Pancreas (tissue), 10 donors: Measurements from ENCODE around the gene FANCD2. TPM values are rescaled to one million over a fixed set of nuclear protein-coding genes. Genes with fewer than 3 reads are reported as not detected.

Source experiments
- ATAC-seq, 4 donors: fragments of 200-7000 bp; cut with Tn5 transposase; one replicate each; pipeline versions ENCODE4 v1.8.0 to v1.9.1; 2020; ENCODE audit warnings: mild to moderate bottlenecking in 4 of 4, moderate library complexity in 4 of 4
- DNase-seq, 6 donors: peaks; one replicate each; pipeline ENCODE4 v3.0.0-alpha.2; 2020
- FAIRE-seq: peaks from 2 replicates; lab custom pipeline; 2012; peaks lifted over from hg19 to GRCh38; lab: Jason Lieb, UNC
- H3K27ac ChIP-seq, 4 donors: fragments of 200-600 bp; sonication (generic); 1 replicate in 3 of 4; 2 replicates in 1 of 4; pipeline versions ENCODE4 v1.5.0 to v1.8.0; 2020
- H3K27me3 ChIP-seq, 4 donors: fragments of 200-600 bp; one replicate each; pipeline ENCODE4 v1.8.0; 2021
- H3K36me3 ChIP-seq, 3 donors: fragments of 200-600 bp; sonication (generic) in 1 of 3; one replicate each; pipeline versions ENCODE4 v1.5.0 to v1.8.0; 2020 to 2021
- H3K4me1 ChIP-seq, 3 donors: fragments of 200-600 bp; one replicate each; pipeline ENCODE4 v1.8.0; 2021
- H3K4me3 ChIP-seq, 4 donors: fragments of 200-600 bp; sonication (generic) in 2 of 4; one replicate each; pipeline versions ENCODE4 v1.5.0 to v1.8.0; 2020 to 2021
- H3K9me3 ChIP-seq, 4 donors: fragments of 200-600 bp; one replicate each; pipeline ENCODE4 v1.8.0; 2021
- WGBS, 2 donors: extraction: QIAGEN DNeasy Blood & Tissue Kit; methylation state at CpG; one replicate each; pipeline ENCODE4 v1.1.7; 2013; 5-methylcytosine and 5-hydroxymethylcytosine counted together
- intact Hi-C, 3 donors: fragments of 100-400 bp; cut with DNase I; formaldehyde crosslinking; loops; one replicate each; pipeline versions ENCODE4 v1.11.1 to v1.14.2; 2022
- polyA plus RNA-seq, 2 donors: library from polyadenylated mRNA; stranded (reverse); fragments of 200-250 nt; gene quantifications; one replicate each; pipeline ENCODE4 v1.2.3, GENCODE V29; 2013
- total RNA-seq, 6 donors: library from RNA; stranded (reverse); fragmentation: NEBNext Ultra II Directional in 4 of 6; extraction: Animal tissue kit (Norgen Biotek cat#: 25700) in 4 of 6; gene quantifications; one replicate each; pipeline versions ENCODE4 v1.2.1 to v1.2.4, GENCODE V29; 2021 to 2023
- TF ChIP-seq, protein P1 (sequence below), 4 donors: fragments of 200-600 bp; sonication (generic) in 3 of 4; IDR thresholded peaks; one replicate each; pipeline versions ENCODE4 v1.5.0 to v1.8.0; 2021; ENCODE audit warnings: antibody characterized with exemption in 4 of 4
- donor health status: healthy with polysubstance abuse.
- donor health status: DM: no; HTN: no; CAD: no; lungs with moderate emphysema.
- donor health status: DM: no; HTN: no; CAD: no.
- donor health status: control.
- donor health status: control.
- donor health status: Bipolar disorder and iron deficiency.
- donor health status: DM: yes; HTN: yes; CAD: no.
- donor health status: DM: no; HTN: no; CAD: no.
- donor health status: DM: no; HTN: no; CAD: no.
- donor health status: DM: yes; HTN: yes; CAD: no.

FANCD2 gene
- total and polyA plus RNA-seq, 8 donors: 1.7 to 3.7 (median 2.1) TPM

DNA sequence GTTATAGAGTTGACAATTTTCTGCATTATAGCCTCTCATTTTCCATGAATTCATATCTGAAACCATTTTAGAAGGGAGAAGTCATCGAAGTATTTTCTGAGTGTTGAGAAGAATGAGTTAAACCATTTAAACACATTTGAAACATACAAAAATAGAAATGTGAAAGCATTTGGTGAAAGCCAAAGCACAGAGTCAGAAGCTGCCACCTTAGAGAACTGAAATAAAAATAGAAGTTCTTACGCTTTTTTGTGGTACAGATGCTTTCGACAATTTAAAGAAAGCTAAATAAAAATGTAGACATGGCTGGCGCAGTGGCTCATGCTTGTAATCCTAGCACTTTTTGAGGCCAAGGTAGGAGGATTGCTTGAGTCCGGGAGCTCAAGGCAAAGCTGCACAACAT lies 72.8 kb downstream of the FANCD2 start:
- 97% methylated on average over 5 of the region's 5 CpGs for WGBS, 2 donors
- no peaks in the 10 kb centered on the region for H3K27me3 ChIP-seq
- FAIRE-seq (no peak), DNase-seq (no peak), ATAC-seq (no peak)
- intact Hi-C loops: no loop called here
- TF ChIP-seq, protein P1, sequence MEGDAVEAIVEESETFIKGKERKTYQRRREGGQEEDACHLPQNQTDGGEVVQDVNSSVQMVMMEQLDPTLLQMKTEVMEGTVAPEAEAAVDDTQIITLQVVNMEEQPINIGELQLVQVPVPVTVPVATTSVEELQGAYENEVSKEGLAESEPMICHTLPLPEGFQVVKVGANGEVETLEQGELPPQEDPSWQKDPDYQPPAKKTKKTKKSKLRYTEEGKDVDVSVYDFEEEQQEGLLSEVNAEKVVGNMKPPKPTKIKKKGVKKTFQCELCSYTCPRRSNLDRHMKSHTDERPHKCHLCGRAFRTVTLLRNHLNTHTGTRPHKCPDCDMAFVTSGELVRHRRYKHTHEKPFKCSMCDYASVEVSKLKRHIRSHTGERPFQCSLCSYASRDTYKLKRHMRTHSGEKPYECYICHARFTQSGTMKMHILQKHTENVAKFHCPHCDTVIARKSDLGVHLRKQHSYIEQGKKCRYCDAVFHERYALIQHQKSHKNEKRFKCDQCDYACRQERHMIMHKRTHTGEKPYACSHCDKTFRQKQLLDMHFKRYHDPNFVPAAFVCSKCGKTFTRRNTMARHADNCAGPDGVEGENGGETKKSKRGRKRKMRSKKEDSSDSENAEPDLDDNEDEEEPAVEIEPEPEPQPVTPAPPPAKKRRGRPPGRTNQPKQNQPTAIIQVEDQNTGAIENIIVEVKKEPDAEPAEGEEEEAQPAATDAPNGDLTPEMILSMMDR (IDR thresholded peaks at IDR 0.05): no peak
- no peaks in the 10 kb centered on the region for H3K9me3 ChIP-seq
- no peaks in the 10 kb centered on the region for H3K4me1 ChIP-seq
- no peak overlapping the region for H3K4me3 ChIP-seq
- H3K36me3 ChIP-seq: no peaks in the 10 kb centered on the region
- H3K27ac ChIP-seq: no peak overlapping the region

DNA sequence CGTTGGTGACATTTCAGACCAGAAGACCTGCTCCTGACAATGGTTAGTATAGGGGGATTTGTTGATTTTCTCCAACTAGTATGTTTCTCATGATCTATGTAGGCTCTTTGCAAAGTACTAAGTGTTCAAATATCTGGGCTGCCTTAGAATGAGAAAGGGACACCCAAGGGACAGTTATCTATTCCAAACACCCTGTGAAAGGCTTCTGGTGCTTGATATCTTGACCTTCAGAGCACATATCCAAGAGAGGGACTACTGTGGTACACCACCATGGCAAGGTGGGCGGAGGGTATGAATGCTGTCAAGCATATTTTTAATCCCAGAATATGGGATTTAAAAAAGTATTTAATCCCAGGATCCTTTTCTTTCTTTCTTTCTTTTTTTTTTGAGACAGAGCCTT lies 80.7 kb downstream of the FANCD2 start:
- 62 to 63% methylated on average over 2 of the region's 2 CpGs for WGBS, 2 donors
- ATAC-seq (no peak), DNase-seq (no peak), FAIRE-seq (no peak)
- H3K4me1 ChIP-seq: no peaks in the 10 kb centered on the region
- peaks cover 0 to 3% (median 0%) of the 10 kb centered on the region in 4 donors for H3K27me3 ChIP-seq
- no peaks in the 10 kb centered on the region for H3K36me3 ChIP-seq
- intact Hi-C loops: no loop called here
- H3K27ac ChIP-seq: no peak overlapping the region
- TF ChIP-seq, protein P1 (IDR thresholded peaks at IDR 0.05): no peak
- no peaks in the 10 kb centered on the region for H3K9me3 ChIP-seq
- no peak overlapping the region for H3K4me3 ChIP-seq

DNA sequence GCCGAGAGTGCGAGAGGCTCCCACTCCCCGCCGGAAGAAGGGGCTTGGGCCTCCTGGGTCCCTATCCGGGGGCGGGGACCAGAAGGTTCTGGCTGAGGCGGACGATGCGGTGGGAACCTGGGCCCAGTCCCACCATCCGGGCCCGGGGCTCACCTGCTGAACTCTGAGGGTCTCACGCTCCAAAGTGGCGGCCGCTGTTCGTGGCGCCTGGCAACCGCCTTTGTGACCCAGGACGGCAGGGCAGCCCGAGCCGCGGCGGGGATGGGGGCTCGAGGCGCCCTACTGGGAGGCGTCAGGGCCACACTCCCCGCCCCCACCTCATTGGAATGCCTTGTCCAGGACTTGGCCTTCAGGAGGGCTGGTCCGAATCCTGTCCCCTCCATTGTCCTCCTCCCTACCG lies 81.9 kb downstream of the FANCD2 start, which contains the start of gene FANCD2OS:
Gene FANCD2OS (minus strand): TSS at position 165 of the 400 bp plus-strand sequence. CDS start 3,481 bp downstream, outside the sequence.
- Histone ChIP-seq H3K36me3 (no peaks in the 10 kb centered on the region), H3K4me3 (no peak within 1 kb of the TSS), H3K9me3 (no peaks in the 10 kb centered on the region), H3K27me3 (peaks cover 0 to 3% (median 0%) of the 10 kb centered on the region in 4 donors), H3K4me1 (no peaks in the 10 kb centered on the region), H3K27ac (no peak within 1 kb of the TSS)
- peak in 1 of 6 donors; percentile 44 for DNase-seq
- TF ChIP-seq, protein P1 (IDR thresholded peaks at IDR 0.05): no peak
- no peak for FAIRE-seq
- WGBS, 2 donors: 61 to 63% methylated on average over 28 of the region's 28 CpGs
- intact Hi-C loops: no loop called here
- no peak for ATAC-seq

DNA sequence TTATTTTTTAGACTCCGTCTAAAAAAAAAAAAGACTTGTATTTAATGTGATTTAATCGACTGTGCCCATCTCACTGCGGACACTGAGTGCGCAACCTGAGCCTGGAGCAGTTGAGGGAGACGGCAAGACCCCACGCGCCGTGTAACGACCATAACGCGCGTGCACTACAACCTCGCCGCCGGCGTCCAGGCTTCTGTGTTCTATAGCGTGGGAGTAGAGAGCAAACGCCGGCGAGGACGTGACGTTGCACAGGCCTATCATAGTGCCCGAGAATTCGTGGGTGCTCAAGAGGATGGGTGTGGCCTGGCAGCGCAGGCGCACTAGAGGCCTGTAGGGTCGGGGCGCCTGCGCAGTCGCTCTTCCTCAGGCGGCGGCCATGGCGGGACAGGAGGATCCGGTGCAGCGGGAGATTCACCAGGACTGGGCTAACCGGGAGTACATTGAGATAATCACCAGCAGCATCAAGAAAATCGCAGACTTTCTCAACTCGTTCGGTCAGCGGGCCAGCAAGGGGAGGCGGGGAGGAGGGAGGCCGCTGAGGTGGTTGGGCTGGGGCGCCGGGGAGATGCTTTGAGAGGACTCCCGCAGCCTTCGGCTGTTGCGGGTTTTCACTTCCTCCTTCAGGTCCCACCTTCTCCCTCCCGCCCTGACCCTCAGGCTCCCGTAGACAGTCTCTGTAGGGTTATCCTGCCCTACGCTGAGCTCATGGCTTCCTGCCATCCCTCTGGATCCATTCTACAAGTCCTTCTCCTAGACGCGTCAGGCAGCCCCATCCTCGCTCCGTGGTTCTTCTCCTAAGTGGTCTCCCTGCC lies 89.3 kb downstream of the FANCD2 start, which contains the start of gene BRK1:
Gene BRK1 (plus strand): TSS at position 350 of the 812 bp plus-strand sequence. CDS start 27 bp downstream, at position 377.
- ATAC-seq: peak; percentile 99 to 100 (median 100)
- Histone ChIP-seq H3K4me3 (peak within 1 kb of the TSS; percentile 65 to 92 (median 76)), H3K9me3 (no peaks in the 10 kb centered on the region), H3K27ac (peak within 1 kb of the TSS; percentile 17 to 58 (median 52)), H3K4me1 (peaks cover 0 to 11% (median 0%) of the 10 kb centered on the region in 3 donors), H3K36me3 (no peaks in the 10 kb centered on the region), H3K27me3 (peaks cover 0 to 3% (median 0%) of the 10 kb centered on the region in 4 donors)
- 1% methylated on average over 48 to 52 of the region's 54 CpGs for WGBS, 2 donors
- FAIRE-seq: peak; percentile 71
- DNase-seq: peak; percentile 91 to 97 (median 93)
- intact Hi-C loops: no loop called here
- TF ChIP-seq, protein P1 (IDR thresholded peaks at IDR 0.05): no peak
